B cell (primary cell): Measurements from ENCODE around the gene PHF12. TPM values are rescaled to one million over a fixed set of nuclear protein-coding genes. Genes with fewer than 3 reads are reported as not detected.

Experiments used
- ATAC-seq: fragments of 200-7000 bp; cut with Tn5 transposase; one replicate; pipeline ENCODE4 v1.10.0; 2021; ENCODE audit warnings: low read depth, mild to moderate bottlenecking, moderate number of reproducible peaks, moderate library complexity
- CTCF ChIA-PET: fragments of 350-600 bp; sonication (Branson Sonifier 250); formaldehyde crosslinking; loops from one replicate; lab custom pipeline; 2021; ENCODE audit warnings: antibody characterized with exemption, inconsistent platforms; lab: Charles Lee
- POLR2A ChIA-PET: fragments of 350-600 bp; sonication (Branson Sonifier 250); formaldehyde crosslinking; loops from one replicate; lab custom pipeline; 2021; ENCODE audit warnings: antibody characterized with exemption; lab: Charles Lee
- DNase-seq: peaks from one replicate; pipeline ENCODE4 v3.0.0; 2013
- H2AFZ ChIP-seq: 2 replicates; pipeline ENCODE4 v1.6.1; 2012; ENCODE audit warnings: mild to moderate bottlenecking, low read depth, low read length; ENCODE audit not compliant: insufficient read depth, poor library complexity, severe bottlenecking
- H3K27ac ChIP-seq, 2 donors: 1 replicate in 1 of 2; 2 replicates in 1 of 2; pipeline ENCODE4 v1.5.1; 2012 to 2013; ENCODE audit warnings: low read length in 2 of 2, mild to moderate bottlenecking in 2 of 2, moderate library complexity in 1 of 2
- H3K27me3 ChIP-seq, 4 experiments: fragments of 200-600 bp in 1 of 4; sonication (generic) in 1 of 4; replicated peaks in 1 of 4; 1 replicate in 2 of 4; 2 replicates in 2 of 4; pipeline versions ENCODE4 v1.6.1 to v1.7.0; 2013 to 2016; ENCODE audit warnings: low read length in 3 of 4, mild to moderate bottlenecking in 2 of 4, mixed read lengths in 1 of 4, moderate library complexity in 1 of 4; ENCODE audit not compliant: insufficient read depth in 4 of 4, control insufficient read depth in 3 of 4; ENCODE audit errors: control extremely low read depth in 1 of 4
- H3K36me3 ChIP-seq, 2 experiments: replicated peaks in 1 of 2; 1 replicate in 1 of 2; 2 replicates in 1 of 2; pipeline versions ENCODE4 v1.6.1 to v1.7.1; 2013; ENCODE audit warnings: low read length in 1 of 2; ENCODE audit not compliant: insufficient read depth in 2 of 2, control insufficient read depth in 1 of 2; ENCODE audit errors: control extremely low read depth in 1 of 2, extremely low read depth in 1 of 2
- H3K4me1 ChIP-seq, 2 donors: fragments of 200-600 bp in 1 of 2; sonication (generic) in 1 of 2; 1 replicate in 1 of 2; 2 replicates in 1 of 2; pipeline versions ENCODE4 v1.5.1 to v1.6.1; 2013 to 2017; ENCODE audit warnings: low read length in 2 of 2; ENCODE audit not compliant: control insufficient read depth in 2 of 2, insufficient read depth in 2 of 2
- H3K4me2 ChIP-seq: replicated peaks from 2 replicates; pipeline ENCODE3; 2012; ENCODE audit warnings: mild to moderate bottlenecking, low read depth, low read length; ENCODE audit not compliant: poor library complexity, severe bottlenecking
- H3K4me3 ChIP-seq, 5 experiments: fragments of 200-600 bp in 1 of 5; sonication (generic) in 1 of 5; 1 replicate in 3 of 5; 2 replicates in 2 of 5; pipeline versions ENCODE4 v1.5.1 to v1.7.0; 2011 to 2016; ENCODE audit warnings: low read length in 4 of 5, mild to moderate bottlenecking in 4 of 5, low read depth in 2 of 5, control low read depth in 1 of 5, moderate library complexity in 1 of 5; ENCODE audit not compliant: insufficient read depth in 1 of 5; ENCODE audit errors: control extremely low read depth in 1 of 5, extremely low read depth in 1 of 5
- H3K79me2 ChIP-seq: fragments of 200-600 bp; sonication (generic); one replicate; pipeline ENCODE4 v1.6.0; 2016; ENCODE audit warnings: low read length; ENCODE audit not compliant: control insufficient read depth, insufficient read depth
- H3K9ac ChIP-seq: fragments of 200-600 bp; sonication (generic); 2 replicates; pipeline ENCODE4 v1.6.1; 2017; ENCODE audit warnings: mild to moderate bottlenecking, low read length, moderate library complexity
- H3K9me3 ChIP-seq, 3 donors: one replicate each; pipeline versions ENCODE4 v1.6.1 to v1.7.1; 2013; ENCODE audit warnings: low read length in 2 of 3; ENCODE audit not compliant: control insufficient read depth in 2 of 3, insufficient read depth in 1 of 3; ENCODE audit errors: control extremely low read depth in 1 of 3
- H4K20me1 ChIP-seq: 2 replicates; pipeline ENCODE4 v1.6.0; 2012; ENCODE audit warnings: mild to moderate bottlenecking, low read length; ENCODE audit not compliant: insufficient read depth, control insufficient read depth, poor library complexity, severe bottlenecking
- H3K27ac Mint-ChIP-seq: one replicate; pipeline ENCODE4 v1.8.0; 2021; ENCODE audit warnings: mixed read lengths
- H3K27me3 Mint-ChIP-seq: one replicate; pipeline ENCODE4 v1.8.0; 2021; ENCODE audit warnings: mixed read lengths
- H3K4me1 Mint-ChIP-seq: one replicate; pipeline ENCODE4 v1.8.0; 2021; ENCODE audit warnings: mixed read lengths
- H3K4me3 Mint-ChIP-seq: one replicate; pipeline ENCODE4 v1.8.0; 2021; ENCODE audit warnings: mixed read lengths
- H3K9me3 Mint-ChIP-seq: one replicate; pipeline ENCODE4 v1.8.0; 2022; ENCODE audit warnings: mixed read lengths; ENCODE audit not compliant: insufficient read depth
- EZH2 ChIP-seq: IDR thresholded peaks from 2 replicates; pipeline ENCODE4 v1.6.1; 2012; ENCODE audit warnings: borderline replicate concordance, low read depth, mild to moderate bottlenecking, moderate library complexity, low read length; ENCODE audit not compliant: insufficient read depth, poor library complexity, severe bottlenecking
- WGBS: methylation state at CpG from one replicate; pipeline ENCODE4 v1.1.5; 2013; ENCODE audit warnings: missing lambda C conversion rate; ENCODE audit not compliant: insufficient coverage; 5-methylcytosine and 5-hydroxymethylcytosine counted together
- intact Hi-C: fragments of 100-400 bp; cut with micrococcal nuclease; formaldehyde crosslinking; loops from one replicate; pipeline ENCODE4 v1.10.0; 2022
- polyA plus RNA-seq: library from polyadenylated mRNA; depleted of rRNA; stranded (reverse); fragments of >200 nt; gene quantifications from 2 replicates; pipeline ENCODE4 v1.2.3, GENCODE V29; 2012
- total RNA-seq, 2 donors: library from RNA; stranded (reverse); fragments of 120-200 nt in 1 of 2; gene quantifications; 1 replicate in 1 of 2; 2 replicates in 1 of 2; pipeline versions ENCODE4 v1.2.3 to v1.2.4, GENCODE V29; 2013 to 2022
- TF ChIP-seq, protein P1 (sequence below): fragments of 200-600 bp; IDR thresholded peaks from one replicate; pipeline ENCODE4 v1.8.0; 2022; ENCODE audit warnings: antibody characterized with exemption, mild to moderate bottlenecking

Gene PHF12
- total and polyA plus RNA-seq, 2 donors (not counting 1 experiment from before 2014, with no cell fraction given): 116 to 140 TPM

DNA sequence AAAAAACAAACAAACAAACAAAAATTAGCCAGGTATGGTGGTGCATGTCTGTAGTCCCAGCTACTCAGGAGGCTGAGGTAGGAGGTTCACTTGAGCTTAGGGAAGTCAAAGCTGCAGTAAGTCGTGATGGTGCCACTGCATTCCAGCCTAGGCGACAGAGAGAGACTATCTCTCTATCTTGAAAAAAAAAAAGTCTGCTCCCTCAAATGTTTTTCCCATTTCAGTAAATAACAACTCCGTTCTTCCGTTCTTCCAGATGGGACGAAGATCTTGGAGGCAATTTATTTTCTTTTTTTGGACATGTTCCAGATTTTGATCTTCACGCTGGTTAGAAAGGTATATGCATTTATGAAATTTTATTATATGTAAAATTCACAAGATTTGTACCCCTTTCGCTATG, 77.5 kb downstream of the PHF12 start:
- peaks cover 15% of the 10 kb centered on the region for H3K4me1 Mint-ChIP-seq
- H3K4me3 Mint-ChIP-seq: no peak overlapping the region
- ChIA-PET POLR2A (no interaction called here), CTCF (no interaction called here)
- H3K27ac Mint-ChIP-seq: no peak overlapping the region
- no peaks in the 10 kb centered on the region for H3K27me3 ChIP-seq
- no peak for DNase-seq
- peaks cover 13 to 18% of the 10 kb centered on the region in 2 donors for H3K4me1 ChIP-seq
- H3K4me3 ChIP-seq: no peak overlapping the region
- whole genome bisulfite sequencing: no CpG with 5 or more reads among the region's 7 CpGs
- no peaks in the 10 kb centered on the region for H4K20me1 ChIP-seq
- intact Hi-C loops: no loop called here
- H3K4me2 ChIP-seq: no peak overlapping the region
- H2AFZ ChIP-seq: no peak overlapping the region
- no peaks in the 10 kb centered on the region for H3K9me3 Mint-ChIP-seq
- no peak overlapping the region for H3K9ac ChIP-seq
- ATAC-seq: no peak
- no peak overlapping the region for H3K27ac ChIP-seq
- no peaks in the 10 kb centered on the region for H3K27me3 Mint-ChIP-seq
- H3K79me2 ChIP-seq: no peaks in the 10 kb centered on the region
- TF ChIP-seq, protein P1, sequence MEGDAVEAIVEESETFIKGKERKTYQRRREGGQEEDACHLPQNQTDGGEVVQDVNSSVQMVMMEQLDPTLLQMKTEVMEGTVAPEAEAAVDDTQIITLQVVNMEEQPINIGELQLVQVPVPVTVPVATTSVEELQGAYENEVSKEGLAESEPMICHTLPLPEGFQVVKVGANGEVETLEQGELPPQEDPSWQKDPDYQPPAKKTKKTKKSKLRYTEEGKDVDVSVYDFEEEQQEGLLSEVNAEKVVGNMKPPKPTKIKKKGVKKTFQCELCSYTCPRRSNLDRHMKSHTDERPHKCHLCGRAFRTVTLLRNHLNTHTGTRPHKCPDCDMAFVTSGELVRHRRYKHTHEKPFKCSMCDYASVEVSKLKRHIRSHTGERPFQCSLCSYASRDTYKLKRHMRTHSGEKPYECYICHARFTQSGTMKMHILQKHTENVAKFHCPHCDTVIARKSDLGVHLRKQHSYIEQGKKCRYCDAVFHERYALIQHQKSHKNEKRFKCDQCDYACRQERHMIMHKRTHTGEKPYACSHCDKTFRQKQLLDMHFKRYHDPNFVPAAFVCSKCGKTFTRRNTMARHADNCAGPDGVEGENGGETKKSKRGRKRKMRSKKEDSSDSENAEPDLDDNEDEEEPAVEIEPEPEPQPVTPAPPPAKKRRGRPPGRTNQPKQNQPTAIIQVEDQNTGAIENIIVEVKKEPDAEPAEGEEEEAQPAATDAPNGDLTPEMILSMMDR: no peak
- TF ChIP-seq EZH2: no peak
- H3K36me3 ChIP-seq: peaks cover 0 to 10% of the 10 kb centered on the region in 2 experiments
- H3K9me3 ChIP-seq: no peaks in the 10 kb centered on the region

DNA sequence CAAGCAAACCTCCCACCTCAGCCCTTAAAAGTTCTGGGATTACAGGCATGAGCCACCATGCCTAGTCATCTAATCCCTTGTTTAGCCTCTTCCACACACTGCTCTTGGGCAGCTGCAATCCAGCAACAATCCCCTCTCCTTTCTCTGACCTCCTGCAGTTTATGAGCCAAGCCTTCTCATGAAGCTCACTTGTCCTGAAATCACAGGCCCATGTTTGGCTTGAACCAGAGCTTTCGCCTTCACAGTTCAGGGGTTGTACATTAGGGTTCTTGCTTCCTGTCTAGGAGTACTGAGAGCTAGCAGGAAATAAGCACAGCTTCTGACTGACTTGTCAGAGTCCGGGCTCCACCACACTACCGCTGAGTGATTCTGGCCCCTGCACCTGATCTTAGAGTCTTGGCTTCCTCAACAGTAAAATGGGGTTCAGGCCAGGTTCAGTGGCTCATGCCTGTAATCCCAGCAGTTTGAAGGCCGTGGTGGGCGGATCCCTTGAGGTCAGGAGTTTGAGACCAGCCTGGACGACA, 80.2 kb downstream of the PHF12 start:
- H3K79me2 ChIP-seq: no peaks in the 10 kb centered on the region

More for the DNA sequence above, 80.2 kb downstream of the PHF12 start:
- Histone ChIP-seq H3K4me2 (peak overlapping the region; percentile 59), H3K27me3 (no peaks in the 10 kb centered on the region), H2AFZ (peak overlapping the region; percentile 95), H3K4me3 (no peak overlapping the region), H3K4me1 (peaks cover 13 to 23% of the 10 kb centered on the region in 2 donors), H3K9ac (peak overlapping the region; percentile 48), H3K9me3 (no peaks in the 10 kb centered on the region), H3K27ac (peak overlapping the region; percentile 65 to 90), H4K20me1 (no peaks in the 10 kb centered on the region), H3K36me3 (no peaks in the 10 kb centered on the region)
- Mint-ChIP-seq H3K4me3 (peak overlapping the region; percentile 68), H3K9me3 (no peaks in the 10 kb centered on the region), H3K27ac (peak overlapping the region; percentile 97), H3K4me1 (peaks cover 23% of the 10 kb centered on the region), H3K27me3 (no peaks in the 10 kb centered on the region)
- DNase-seq (peak; percentile 68), ATAC-seq (peak; percentile 99)
- POLR2A ChIA-PET: interaction anchor here (0.6 to 1.5 kb wide), 12 partner anchors 11 to 189 kb away, joined by 3 to 14 read pairs (median 4); partner anchors contain the start of genes FAM222B and TLCD1
- TF ChIP-seq EZH2: no peak
- TF ChIP-seq, protein P1: no peak
- 16% methylated on average over 5 of the region's 6 CpGs for WGBS
- intact Hi-C loops: loop anchor here (2.0 kb wide), 1 partner anchor 18 kb away; no protein-coding TSS in a partner anchor
- CTCF ChIA-PET: interaction anchor here (0.9 to 2.7 kb wide), 10 partner anchors 18 to 144 kb away, joined by 3 to 18 read pairs (median 7); partner anchors contain the start of genes DHRS13 and FLOT2
